ENCODE measurements around the gene BAG5.

DNA sequence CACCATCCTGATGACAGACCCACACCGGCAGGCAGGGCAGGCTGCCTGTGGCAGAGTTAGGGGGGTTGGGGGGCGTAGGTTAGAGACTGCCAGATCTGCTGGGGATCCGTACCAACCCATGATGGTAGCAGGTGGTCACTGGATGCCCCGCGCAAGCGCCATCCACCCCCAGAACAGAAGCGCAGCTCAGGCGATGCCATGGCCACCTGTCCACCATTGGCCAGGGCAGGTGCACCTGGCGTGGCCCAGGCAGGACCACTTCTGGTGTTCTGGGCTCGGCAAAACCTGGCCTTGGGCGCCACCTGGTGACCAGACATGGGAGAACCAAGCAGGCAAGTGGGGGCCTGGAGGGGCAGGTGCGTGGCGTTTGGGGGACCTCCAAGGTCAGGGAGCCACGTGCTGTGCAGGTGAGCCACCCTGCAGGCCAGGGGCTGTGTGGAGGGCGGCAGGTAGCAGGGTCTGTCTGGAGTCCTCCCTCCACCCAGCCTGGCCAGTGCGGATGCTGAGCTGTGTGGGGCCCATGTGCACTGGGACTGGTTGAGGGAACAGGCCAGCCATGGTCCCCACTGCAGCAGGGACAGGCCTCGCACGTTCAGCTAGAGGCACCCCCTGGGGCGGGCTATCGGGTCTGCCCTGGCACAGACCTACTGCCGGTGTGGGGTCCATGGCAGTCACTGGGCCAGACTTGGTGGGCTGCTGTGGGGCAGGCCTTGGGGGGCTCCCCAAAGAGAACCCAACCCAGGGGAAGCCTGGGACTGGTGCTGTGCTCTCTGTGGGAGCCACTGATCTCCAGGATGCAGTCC, 15.6 kb downstream of the BAG5 start:
- TF ChIP-seq GATA2 (IDR thresholded peaks at IDR 0.05; ENCODE audit: low read depth, low read length) (no peak), GATA3 (IDR thresholded peaks at IDR 0.05; ENCODE audit: low read depth, low read length) (no peak)

Measured in SH-SY5Y (cell line).